NCI-H2107 treated with DMSO at 0.1 percent for 48 hours (cell line): ENCODE results near the gene PUSL1.

ENCODE experiments used
- DNase-seq: peaks from one replicate; lab custom pipeline; 2025; ENCODE audit not compliant: unreplicated experiment; lab: John Stamatoyannopoulos, UW

PUSL1 gene

DNA sequence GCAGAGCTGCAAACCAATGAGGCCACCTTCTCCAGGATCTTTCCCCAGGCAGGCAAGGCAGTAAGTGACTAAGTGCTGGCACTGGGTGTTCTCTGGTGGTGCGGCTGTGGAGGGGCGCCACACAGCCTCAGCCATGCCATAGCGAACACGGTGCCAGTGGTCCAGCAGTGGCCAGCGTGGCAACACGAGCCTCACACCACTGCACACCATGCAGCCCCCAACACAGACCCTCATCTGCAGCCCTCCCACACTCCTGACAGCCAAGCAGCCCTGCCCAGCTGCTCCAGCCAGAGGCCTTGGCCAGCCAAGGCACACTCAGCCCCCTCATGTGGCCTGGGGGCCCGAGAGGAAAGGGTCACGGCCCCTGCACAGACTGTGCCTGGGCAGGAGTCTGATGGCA is 13.1 kb downstream of the PUSL1 start:
- DNase-seq, result no peak

DNA sequence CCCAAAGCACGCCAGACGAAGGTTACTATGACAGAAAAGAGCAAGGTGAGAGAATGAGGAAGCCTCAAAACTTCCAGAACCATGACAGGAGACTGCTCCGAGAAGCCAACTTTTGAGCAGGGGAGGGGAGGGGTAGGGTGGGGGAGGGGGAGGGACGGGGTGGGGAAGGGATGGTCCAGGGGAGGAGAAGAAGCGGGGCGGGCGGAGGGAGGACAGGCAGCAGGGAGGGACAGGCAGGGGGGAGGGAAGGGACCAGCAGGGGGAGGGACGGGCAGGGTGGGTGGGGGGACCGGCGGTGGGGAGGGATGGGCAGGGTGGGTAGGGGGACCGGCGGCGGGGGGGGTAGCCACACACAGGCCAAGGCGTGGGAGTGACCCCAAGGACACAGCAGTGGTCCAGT is 14.0 kb downstream of the PUSL1 start:
- DNase-seq, result no peak

DNA sequence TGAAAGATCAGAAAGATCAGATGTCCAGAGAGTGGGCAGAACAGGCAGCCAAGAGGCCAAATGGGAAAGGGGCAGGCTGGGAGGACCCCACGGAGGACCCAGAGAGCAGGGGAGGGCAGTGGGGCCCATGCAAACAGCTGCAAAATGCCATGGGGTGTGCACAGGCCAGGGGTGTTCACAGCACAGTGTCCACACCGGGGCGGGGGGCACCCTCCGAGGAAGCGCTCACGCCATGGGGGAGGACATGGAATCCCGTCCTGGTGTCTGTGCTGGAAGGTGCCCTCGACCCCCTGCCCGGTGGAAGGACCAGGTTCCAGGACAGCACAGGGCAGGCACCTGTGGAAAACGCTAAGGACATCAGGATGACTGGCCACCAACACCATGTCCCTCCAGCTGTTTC is 14.6 kb downstream of the PUSL1 start:
- DNase-seq, result no peak

DNA sequence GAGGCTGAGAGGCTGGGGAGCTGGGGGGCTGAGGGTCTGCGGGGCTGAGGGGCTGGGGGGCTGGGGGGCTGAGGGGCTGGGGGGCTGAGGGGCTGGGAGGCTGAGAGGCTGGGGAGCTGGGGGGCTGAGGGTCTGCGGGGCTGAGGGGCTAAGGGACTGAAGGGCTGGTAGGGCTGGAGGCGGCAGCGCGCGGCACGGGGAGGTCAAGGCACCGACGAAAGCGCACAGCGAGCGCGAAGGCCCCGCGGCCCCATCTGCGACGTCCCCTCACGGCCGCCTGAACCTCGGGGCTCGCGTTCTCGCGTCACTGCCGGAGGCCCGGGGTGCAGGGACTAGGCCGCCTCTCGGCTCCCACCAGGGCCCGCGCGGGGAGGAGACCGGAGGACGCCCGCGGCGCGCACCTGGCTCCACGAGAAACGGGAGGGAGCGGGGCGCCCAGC is 15.7 kb downstream of the PUSL1 start:
- no peak for DNase-seq

DNA sequence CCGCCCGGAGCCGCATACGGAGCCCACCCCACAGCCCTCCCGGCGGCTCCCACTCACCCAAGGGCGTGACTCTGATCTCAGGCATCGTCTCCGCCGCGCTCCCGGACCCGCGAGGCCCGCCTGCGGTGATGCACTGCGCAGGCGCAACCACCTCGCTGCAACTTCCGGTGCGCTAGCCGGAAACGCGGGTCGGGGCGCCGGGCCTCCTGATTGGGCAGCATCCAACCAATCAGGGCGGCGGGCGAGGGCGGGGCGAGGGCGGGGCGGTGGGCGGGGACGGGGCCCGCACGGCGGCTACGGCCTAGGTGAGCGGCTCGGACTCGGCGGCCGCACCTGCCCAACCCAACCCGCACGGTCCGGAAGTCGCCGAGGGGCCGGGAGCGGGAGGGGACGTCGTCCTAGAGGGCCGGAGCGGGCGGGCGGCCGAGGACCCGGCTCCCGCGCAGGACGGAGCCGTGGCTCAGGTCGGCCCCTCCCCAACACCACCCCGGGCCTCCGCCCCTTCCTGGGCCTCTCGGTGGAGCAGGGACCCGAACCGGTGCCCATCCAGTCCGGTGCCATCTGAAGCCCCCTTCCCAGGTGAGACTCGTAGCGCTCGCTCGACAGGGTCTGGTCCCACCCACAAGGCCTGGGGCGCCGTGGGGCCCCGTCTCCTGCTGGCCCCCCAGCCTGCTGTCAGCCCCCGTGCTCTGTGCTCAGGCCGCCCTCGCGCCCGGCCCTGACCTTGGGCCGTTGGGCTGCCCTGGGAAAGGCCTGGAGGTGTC is 16.3 kb downstream of the PUSL1 start, which contains the start of the genes CPTP and INTS11:
TSS of gene CPTP (plus strand) at position 279 of the 764 bp plus-strand sequence. CDS start 2,109 bp downstream, outside the sequence.
TSS of gene INTS11 (minus strand) at position 137 of the 764 bp plus-strand sequence. CDS start at position 85, 52 bp downstream.
- DNase-seq, result peak; percentile 10

DNA sequence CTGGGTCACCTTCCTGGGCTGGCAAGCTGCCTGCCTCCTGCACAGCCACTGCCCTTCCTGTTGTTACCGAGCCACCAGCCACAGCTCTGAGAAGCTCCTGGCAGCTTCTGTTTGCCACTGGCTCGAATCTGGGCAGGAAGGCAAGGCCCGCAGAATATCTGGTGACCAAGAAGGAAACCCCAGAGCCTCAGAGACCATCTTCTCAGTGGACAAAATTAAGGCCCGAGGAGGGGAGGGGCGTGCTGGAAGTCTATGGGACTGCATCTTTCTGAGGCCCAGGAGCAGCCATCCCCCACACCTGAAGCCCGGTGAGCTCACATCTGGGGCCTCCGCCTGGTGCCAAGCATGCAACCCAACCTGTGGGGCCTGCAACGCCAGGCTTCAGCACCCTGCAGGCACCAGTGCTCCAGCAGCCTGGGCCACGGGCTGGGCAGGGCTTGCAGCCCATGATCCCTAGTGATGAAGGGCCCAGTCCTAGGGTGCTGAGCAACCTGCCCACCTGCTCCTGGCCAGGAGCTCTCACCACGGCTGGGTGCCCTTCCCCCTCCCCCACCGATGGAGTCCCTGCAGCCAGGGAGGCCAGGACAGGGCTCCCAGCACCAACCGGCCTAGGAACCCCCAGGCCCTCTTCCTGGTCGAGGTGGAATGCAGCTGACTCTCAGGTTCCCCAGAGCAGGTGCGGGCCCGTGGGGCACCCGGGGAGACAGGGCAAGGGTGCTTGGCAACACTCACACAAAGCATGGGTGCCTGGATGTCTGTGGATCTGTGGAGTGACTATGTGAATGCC is 17.1 kb downstream of the PUSL1 start:
- no peak for DNase-seq

DNA sequence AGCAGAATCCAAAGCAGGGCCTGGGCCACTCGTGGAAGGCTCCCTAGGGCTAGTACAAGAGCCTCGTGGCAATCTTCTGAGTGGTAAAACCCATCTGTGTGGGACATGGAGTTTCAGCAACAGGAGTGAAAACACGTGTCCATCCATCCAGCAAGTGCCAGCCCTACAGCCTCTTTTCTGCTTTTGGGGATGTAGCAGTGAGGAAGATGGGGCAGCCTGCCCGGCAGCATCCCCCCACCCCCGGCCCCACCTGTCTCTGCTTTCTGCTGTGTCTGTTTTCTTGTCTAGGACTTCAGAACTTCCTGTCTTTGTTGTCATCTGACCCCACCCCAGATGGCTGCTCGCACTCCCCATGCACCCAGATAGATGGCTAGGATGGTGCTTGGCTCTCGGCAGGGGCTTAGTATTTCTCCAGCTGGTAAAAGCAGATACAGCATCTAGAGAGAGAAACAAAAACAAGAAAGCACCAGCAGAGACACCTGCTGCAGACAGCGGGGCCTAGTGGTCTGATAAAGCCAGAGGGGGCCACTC is 17.7 kb downstream of the PUSL1 start:
- no peak for DNase-seq

DNA sequence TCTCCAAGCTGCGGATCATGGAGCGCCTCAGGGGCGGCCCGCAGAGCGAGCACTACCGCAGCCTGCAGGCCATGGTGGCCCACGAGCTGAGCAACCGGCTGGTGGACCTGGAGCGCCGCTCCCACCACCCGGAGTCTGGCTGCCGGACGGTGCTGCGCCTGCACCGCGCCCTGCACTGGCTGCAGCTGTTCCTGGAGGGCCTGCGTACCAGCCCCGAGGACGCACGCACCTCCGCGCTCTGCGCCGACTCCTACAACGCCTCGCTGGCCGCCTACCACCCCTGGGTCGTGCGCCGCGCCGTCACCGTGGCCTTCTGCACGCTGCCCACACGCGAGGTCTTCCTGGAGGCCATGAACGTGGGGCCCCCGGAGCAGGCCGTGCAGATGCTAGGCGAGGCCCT is 18.9 kb downstream of the PUSL1 start:
- no peak for DNase-seq

DNA sequence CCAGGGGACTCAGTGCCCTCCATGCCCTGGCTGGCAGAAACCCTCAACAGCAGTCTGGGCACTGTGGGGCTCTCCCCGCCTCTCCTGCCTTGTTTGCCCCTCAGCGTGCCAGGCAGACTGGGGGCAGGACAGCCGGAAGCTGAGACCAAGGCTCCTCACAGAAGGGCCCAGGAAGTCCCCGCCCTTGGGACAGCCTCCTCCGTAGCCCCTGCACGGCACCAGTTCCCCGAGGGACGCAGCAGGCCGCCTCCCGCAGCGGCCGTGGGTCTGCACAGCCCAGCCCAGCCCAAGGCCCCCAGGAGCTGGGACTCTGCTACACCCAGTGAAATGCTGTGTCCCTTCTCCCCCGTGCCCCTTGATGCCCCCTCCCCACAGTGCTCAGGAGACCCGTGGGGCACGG is 19.9 kb downstream of the PUSL1 start:
- DNase-seq, result no peak

DNA sequence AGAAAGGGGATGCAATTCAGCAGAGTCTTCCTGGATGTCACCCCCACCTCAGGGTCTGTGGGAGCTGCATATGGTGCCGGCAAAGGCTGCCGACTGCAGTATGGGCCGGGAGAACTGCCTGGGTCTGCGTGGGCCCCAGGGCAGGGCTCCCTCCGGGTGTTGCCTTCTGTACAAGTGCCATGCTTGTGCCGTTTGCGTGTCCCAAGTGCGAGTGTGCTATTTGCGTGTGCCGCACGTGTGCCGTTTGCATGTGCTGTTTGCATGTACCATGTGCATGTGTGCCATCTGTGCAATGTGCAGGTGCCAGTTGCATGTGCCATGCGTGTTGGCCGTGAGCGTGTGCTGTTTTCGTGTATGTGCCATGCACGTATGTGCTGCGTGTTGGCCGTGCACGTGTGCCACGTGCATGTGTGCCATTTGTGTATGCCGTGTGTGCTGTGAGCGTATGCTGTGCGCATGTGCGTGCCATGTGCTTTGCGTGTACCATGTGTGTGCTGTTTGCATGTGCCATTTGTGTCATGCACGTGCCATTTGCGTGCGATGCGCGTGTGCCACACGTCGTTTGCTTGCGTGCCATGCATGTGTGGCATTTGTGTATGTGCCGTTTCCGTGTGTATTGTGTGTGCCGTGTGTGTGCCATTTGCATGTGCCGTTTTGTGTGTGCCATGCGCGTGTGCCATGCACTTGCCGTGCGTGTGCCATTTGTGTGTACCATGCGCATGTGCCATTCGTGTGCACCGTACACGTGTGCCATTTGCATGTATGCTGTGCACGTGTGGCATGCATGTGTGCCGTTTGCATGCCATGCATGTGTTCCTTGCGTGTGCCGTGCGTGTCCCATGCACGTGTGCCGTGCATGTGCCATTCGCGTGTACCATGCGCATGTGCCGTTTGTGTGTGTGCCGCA is 21.2 kb downstream of the PUSL1 start:
- DNase-seq, result no peak

DNA sequence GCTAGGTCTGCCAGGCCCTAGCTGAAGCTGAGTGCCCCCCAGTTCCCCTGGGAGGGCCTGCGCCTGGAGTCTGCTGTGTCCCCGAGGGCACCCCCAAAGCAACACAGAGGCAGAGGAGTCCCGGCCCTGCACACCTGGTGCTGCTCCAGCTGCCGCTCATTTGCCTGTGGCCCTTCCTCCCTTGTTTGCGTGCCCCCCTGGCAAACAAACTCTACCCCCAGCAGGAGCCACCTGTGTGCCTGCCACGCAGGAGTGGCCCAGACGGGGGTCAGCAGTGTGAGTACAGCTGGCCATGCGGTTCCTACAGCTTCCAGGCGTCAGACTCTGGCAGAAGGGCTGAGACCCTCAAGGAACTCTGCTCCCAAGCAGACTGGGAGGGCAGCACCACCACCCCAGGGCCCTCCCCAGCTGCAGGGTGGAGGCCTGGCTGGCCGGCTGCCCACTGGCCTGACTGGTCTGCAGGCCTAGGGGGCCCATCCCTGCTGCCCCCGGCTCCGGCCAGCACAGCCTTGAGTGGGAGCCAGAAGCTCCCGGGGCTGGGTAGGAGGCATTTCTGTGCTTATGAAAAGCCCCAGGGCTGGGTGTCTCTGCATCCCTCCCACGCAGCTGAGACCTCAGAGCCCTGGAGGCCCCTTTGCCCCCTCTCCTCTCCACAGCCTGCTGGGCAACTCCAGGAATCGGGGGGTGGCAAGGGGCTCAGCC is 22.1 kb downstream of the PUSL1 start:
- no peak for DNase-seq

DNA sequence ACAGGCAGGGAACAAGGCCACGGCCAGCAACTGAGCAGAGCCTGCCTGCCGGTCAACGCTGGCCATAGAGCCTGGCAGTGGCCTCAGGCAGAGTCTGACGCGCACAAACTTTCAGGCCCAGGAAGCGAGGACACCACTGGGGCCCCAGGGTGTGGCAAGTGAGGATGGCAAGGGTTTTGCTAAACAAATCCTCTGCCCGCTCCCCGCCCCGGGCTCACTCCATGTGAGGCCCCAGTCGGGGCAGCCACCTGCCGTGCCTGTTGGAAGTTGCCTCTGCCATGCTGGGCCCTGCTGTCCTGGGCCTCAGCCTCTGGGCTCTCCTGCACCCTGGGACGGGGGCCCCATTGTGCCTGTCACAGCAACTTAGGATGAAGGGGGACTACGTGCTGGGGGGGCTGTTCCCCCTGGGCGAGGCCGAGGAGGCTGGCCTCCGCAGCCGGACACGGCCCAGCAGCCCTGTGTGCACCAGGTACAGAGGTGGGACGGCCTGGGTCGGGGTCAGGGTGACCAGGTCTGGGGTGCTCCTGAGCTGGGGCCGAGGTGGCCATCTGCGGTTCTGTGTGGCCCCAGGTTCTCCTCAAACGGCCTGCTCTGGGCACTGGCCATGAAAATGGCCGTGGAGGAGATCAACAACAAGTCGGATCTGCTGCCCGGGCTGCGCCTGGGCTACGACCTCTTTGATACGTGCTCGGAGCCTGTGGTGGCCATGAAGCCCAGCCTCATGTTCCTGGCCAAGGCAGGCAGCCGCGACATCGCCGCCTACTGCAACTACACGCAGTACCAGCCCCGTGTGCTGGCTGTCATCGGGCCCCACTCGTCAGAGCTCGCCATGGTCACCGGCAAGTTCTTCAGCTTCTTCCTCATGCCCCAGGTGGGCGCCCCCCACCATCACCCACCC is 22.9 kb downstream of the PUSL1 start, which contains the start of gene TAS1R3:
TSS of gene TAS1R3 (plus strand) at position 213 of the 898 bp plus-strand sequence. CDS start at position 279, 66 bp downstream.
- no peak for DNase-seq

DNA sequence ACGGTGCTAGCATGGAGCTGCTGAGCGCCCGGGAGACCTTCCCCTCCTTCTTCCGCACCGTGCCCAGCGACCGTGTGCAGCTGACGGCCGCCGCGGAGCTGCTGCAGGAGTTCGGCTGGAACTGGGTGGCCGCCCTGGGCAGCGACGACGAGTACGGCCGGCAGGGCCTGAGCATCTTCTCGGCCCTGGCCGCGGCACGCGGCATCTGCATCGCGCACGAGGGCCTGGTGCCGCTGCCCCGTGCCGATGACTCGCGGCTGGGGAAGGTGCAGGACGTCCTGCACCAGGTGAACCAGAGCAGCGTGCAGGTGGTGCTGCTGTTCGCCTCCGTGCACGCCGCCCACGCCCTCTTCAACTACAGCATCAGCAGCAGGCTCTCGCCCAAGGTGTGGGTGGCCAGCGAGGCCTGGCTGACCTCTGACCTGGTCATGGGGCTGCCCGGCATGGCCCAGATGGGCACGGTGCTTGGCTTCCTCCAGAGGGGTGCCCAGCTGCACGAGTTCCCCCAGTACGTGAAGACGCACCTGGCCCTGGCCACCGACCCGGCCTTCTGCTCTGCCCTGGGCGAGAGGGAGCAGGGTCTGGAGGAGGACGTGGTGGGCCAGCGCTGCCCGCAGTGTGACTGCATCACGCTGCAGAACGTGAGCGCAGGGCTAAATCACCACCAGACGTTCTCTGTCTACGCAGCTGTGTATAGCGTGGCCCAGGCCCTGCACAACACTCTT is 23.8 kb downstream of the PUSL1 start:
- DNase-seq, result no peak

DNA sequence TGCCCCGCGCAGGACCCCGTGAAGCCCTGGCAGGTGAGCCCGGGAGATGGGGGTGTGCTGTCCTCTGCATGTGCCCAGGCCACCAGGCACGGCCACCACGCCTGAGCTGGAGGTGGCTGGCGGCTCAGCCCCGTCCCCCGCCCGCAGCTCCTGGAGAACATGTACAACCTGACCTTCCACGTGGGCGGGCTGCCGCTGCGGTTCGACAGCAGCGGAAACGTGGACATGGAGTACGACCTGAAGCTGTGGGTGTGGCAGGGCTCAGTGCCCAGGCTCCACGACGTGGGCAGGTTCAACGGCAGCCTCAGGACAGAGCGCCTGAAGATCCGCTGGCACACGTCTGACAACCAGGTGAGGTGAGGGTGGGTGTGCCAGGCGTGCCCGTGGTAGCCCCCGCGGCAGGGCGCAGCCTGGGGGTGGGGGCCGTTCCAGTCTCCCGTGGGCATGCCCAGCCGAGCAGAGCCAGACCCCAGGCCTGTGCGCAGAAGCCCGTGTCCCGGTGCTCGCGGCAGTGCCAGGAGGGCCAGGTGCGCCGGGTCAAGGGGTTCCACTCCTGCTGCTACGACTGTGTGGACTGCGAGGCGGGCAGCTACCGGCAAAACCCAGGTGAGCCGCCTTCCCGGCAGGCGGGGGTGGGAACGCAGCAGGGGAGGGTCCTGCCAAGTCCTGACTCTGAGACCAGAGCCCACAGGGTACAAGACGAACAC is 24.5 kb downstream of the PUSL1 start:
- no peak for DNase-seq

DNA sequence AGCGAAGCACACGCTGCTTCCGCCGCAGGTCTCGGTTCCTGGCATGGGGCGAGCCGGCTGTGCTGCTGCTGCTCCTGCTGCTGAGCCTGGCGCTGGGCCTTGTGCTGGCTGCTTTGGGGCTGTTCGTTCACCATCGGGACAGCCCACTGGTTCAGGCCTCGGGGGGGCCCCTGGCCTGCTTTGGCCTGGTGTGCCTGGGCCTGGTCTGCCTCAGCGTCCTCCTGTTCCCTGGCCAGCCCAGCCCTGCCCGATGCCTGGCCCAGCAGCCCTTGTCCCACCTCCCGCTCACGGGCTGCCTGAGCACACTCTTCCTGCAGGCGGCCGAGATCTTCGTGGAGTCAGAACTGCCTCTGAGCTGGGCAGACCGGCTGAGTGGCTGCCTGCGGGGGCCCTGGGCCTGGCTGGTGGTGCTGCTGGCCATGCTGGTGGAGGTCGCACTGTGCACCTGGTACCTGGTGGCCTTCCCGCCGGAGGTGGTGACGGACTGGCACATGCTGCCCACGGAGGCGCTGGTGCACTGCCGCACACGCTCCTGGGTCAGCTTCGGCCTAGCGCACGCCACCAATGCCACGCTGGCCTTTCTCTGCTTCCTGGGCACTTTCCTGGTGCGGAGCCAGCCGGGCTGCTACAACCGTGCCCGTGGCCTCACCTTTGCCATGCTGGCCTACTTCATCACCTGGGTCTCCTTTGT is 25.3 kb downstream of the PUSL1 start:
- DNase-seq, result no peak

DNA sequence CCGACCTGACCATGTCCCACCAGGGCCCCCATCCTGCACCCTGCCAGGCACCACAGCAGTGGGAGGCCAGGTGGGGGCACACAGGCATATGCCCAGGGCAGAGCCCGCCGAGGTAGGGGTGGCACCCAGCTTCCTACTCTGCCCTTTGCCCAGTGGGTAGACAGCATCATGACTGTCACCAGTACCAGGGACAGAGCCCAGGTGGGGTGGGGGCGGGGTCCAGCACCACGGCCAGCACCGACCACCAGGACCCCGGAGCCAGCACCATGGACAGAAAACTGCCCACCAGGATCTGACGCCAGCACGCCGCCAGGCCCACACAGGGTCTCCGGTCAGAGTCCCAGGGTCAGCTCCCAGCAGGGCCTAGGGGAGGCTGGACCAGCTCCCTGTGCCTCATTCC is 26.4 kb downstream of the PUSL1 start:
- no peak for DNase-seq

DNA sequence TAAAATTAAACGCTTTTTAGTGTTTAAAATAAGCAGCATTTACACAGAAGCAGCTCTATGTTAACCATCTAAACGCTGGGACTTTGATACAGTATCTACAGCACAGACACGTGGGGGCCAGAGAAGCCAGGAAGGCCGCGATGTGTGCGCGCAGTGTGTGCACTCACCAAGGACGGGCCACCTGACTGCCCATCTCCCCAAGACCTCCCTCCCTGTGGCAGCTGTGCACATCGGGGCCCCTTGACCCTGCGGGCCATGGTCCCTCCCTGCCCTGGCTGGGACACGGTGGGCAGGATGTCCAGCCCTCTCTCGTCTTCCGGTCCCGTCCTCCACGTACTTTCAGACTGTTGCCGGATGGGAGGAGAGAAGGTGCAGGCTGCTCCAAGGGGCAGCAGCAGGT is 26.9 kb downstream of the PUSL1 start:
- no peak for DNase-seq
